ENCODE data around the gene CHRNB1.
A peak's percentile ranks its signal among the peaks of the same experiment; 100 is the strongest.

Gene CHRNB1

GRCh38 chr17:7436556-7437368 is 8.1 kb upstream of the CHRNB1 start:
- H3K9ac ChIP-seq (ENCODE audit: low read length in 5 of 5): peak overlapping the region in 3 of 5 donors; percentile 2 to 35 (median 28)
- no peaks in the 10 kb centered on the region for H3K36me3 ChIP-seq (ENCODE audit: control insufficient read depth in 5 of 5, insufficient read depth in 5 of 5, low read length in 5 of 5)
- peaks cover 0 to 25% (median 14%) of the 10 kb centered on the region in 5 donors for H3K27me3 ChIP-seq (ENCODE audit: control insufficient read depth in 5 of 5, insufficient read depth in 4 of 5, low read length in 5 of 5)
- peak overlapping the region; percentile 38 to 66 (median 39) for H3K4me3 ChIP-seq (ENCODE audit: low read depth in 1 of 5, low read length in 5 of 5)
- no peak overlapping the region for H3K27ac ChIP-seq (ENCODE audit: low read depth, low read length)
- H3K4me1 ChIP-seq (ENCODE audit: control insufficient read depth in 5 of 5, insufficient read depth in 5 of 5, low read length in 5 of 5): peaks cover 0 to 60% (median 54%) of the 10 kb centered on the region in 5 donors
- H3K9me3 ChIP-seq (ENCODE audit: control insufficient read depth in 5 of 5, low read length in 5 of 5): no peaks in the 10 kb centered on the region

GRCh38 chr17:7437369-7437863 is 7.4 kb upstream of the CHRNB1 start:
- Histone ChIP-seq H3K9ac (ENCODE audit: low read length in 5 of 5) (no peak overlapping the region), H3K27me3 (ENCODE audit: control insufficient read depth in 5 of 5, insufficient read depth in 4 of 5, low read length in 5 of 5) (peaks cover 0 to 25% (median 14%) of the 10 kb centered on the region in 5 donors), H3K4me1 (ENCODE audit: control insufficient read depth in 5 of 5, insufficient read depth in 5 of 5, low read length in 5 of 5) (peaks cover 0 to 60% (median 54%) of the 10 kb centered on the region in 5 donors), H3K9me3 (ENCODE audit: control insufficient read depth in 5 of 5, low read length in 5 of 5) (no peaks in the 10 kb centered on the region), H3K36me3 (ENCODE audit: control insufficient read depth in 5 of 5, insufficient read depth in 5 of 5, low read length in 5 of 5) (no peaks in the 10 kb centered on the region), H3K27ac (ENCODE audit: low read depth, low read length) (no peak overlapping the region), H3K4me3 (ENCODE audit: low read depth in 1 of 5, low read length in 5 of 5) (peak overlapping the region; percentile 37 to 66 (median 55))

GRCh38 chr17:7437950-7438614 is 6.8 kb upstream of the CHRNB1 start:
- H3K9me3 ChIP-seq (ENCODE audit: control insufficient read depth in 5 of 5, low read length in 5 of 5): no peaks in the 10 kb centered on the region
- peak overlapping the region; percentile 37 to 66 (median 55) for H3K4me3 ChIP-seq (ENCODE audit: low read depth in 1 of 5, low read length in 5 of 5)
- H3K27ac ChIP-seq (ENCODE audit: low read depth, low read length): no peak overlapping the region
- peak overlapping the region in 2 of 5 donors; percentile 12 to 64 for H3K9ac ChIP-seq (ENCODE audit: low read length in 5 of 5)
- peaks cover 0 to 60% (median 54%) of the 10 kb centered on the region in 5 donors for H3K4me1 ChIP-seq (ENCODE audit: control insufficient read depth in 5 of 5, insufficient read depth in 5 of 5, low read length in 5 of 5)
- H3K27me3 ChIP-seq (ENCODE audit: control insufficient read depth in 5 of 5, insufficient read depth in 4 of 5, low read length in 5 of 5): peaks cover 0 to 25% (median 14%) of the 10 kb centered on the region in 5 donors
- no peaks in the 10 kb centered on the region for H3K36me3 ChIP-seq (ENCODE audit: control insufficient read depth in 5 of 5, insufficient read depth in 5 of 5, low read length in 5 of 5)

- peak overlapping the region in 2 of 5 donors; percentile 12 to 64 for H3K9ac ChIP-seq (ENCODE audit: low read length in 5 of 5)
- peaks cover 0 to 29% (median 14%) of the 10 kb centered on the region in 5 donors for H3K27me3 ChIP-seq (ENCODE audit: control insufficient read depth in 5 of 5, insufficient read depth in 4 of 5, low read length in 5 of 5)
- peak overlapping the region; percentile 36 to 66 (median 51) for H3K4me3 ChIP-seq (ENCODE audit: low read depth in 1 of 5, low read length in 5 of 5)
- no peaks in the 10 kb centered on the region for H3K36me3 ChIP-seq (ENCODE audit: control insufficient read depth in 5 of 5, insufficient read depth in 5 of 5, low read length in 5 of 5)
- H3K4me1 ChIP-seq (ENCODE audit: control insufficient read depth in 5 of 5, insufficient read depth in 5 of 5, low read length in 5 of 5): peaks cover 0 to 60% (median 54%) of the 10 kb centered on the region in 5 donors
- no peak overlapping the region for H3K27ac ChIP-seq (ENCODE audit: low read depth, low read length)
- no peaks in the 10 kb centered on the region for H3K9me3 ChIP-seq (ENCODE audit: control insufficient read depth in 5 of 5, low read length in 5 of 5)
Measured at GRCh38 chr17:7438656-7439460, 6.0 kb upstream of the CHRNB1 start.

GRCh38 chr17:7439462-7440112 is 5.3 kb upstream of the CHRNB1 start, which contains the start of gene FGF11:
FGF11 (plus strand) TSS chr17:7439512; CDS start chr17:7439621, 109 bp downstream.
- H3K4me1 ChIP-seq (ENCODE audit: control insufficient read depth in 5 of 5, insufficient read depth in 5 of 5, low read length in 5 of 5): peaks cover 1 to 61% (median 55%) of the 10 kb centered on the region in 5 donors
- H3K9ac ChIP-seq (ENCODE audit: low read length in 5 of 5): peak within 1 kb of the TSS in 2 of 5 donors; percentile 12 to 64
- H3K9me3 ChIP-seq (ENCODE audit: control insufficient read depth in 5 of 5, low read length in 5 of 5): no peaks in the 10 kb centered on the region
- H3K36me3 ChIP-seq (ENCODE audit: control insufficient read depth in 5 of 5, insufficient read depth in 5 of 5, low read length in 5 of 5): no peaks in the 10 kb centered on the region
- no peak within 1 kb of the TSS for H3K27ac ChIP-seq (ENCODE audit: low read depth, low read length)
- peaks cover 0 to 32% (median 14%) of the 10 kb centered on the region in 5 donors for H3K27me3 ChIP-seq (ENCODE audit: control insufficient read depth in 5 of 5, insufficient read depth in 4 of 5, low read length in 5 of 5)
- H3K4me3 ChIP-seq (ENCODE audit: low read depth in 1 of 5, low read length in 5 of 5): peak within 1 kb of the TSS; percentile 36 to 66 (median 51)

- Histone ChIP-seq H3K4me3 (ENCODE audit: low read depth in 1 of 5, low read length in 5 of 5) (peak overlapping the region; percentile 4 to 59 (median 43)), H3K9ac (ENCODE audit: low read length in 5 of 5) (peak overlapping the region in 1 of 5 donors; percentile 56), H3K9me3 (ENCODE audit: control insufficient read depth in 5 of 5, low read length in 5 of 5) (no peaks in the 10 kb centered on the region), H3K4me1 (ENCODE audit: control insufficient read depth in 5 of 5, insufficient read depth in 5 of 5, low read length in 5 of 5) (peaks cover 1 to 66% (median 59%) of the 10 kb centered on the region in 5 donors), H3K27me3 (ENCODE audit: control insufficient read depth in 5 of 5, insufficient read depth in 4 of 5, low read length in 5 of 5) (peaks cover 0 to 32% (median 14%) of the 10 kb centered on the region in 5 donors), H3K27ac (ENCODE audit: low read depth, low read length) (no peak overlapping the region), H3K36me3 (ENCODE audit: control insufficient read depth in 5 of 5, insufficient read depth in 5 of 5, low read length in 5 of 5) (no peaks in the 10 kb centered on the region)
Measured at GRCh38 chr17:7440113-7440833, 4.6 kb upstream of the CHRNB1 start.

- peaks cover 2 to 36% (median 19%) of the 10 kb centered on the region in 5 donors for H3K27me3 ChIP-seq (ENCODE audit: control insufficient read depth in 5 of 5, insufficient read depth in 4 of 5, low read length in 5 of 5)
- peaks cover 1 to 66% (median 56%) of the 10 kb centered on the region in 5 donors for H3K4me1 ChIP-seq (ENCODE audit: control insufficient read depth in 5 of 5, insufficient read depth in 5 of 5, low read length in 5 of 5)
- no peak overlapping the region for H3K27ac ChIP-seq (ENCODE audit: low read depth, low read length)
- peak overlapping the region in 1 of 5 donors; percentile 56 for H3K9ac ChIP-seq (ENCODE audit: low read length in 5 of 5)
- no peaks in the 10 kb centered on the region for H3K9me3 ChIP-seq (ENCODE audit: control insufficient read depth in 5 of 5, low read length in 5 of 5)
- no peaks in the 10 kb centered on the region for H3K36me3 ChIP-seq (ENCODE audit: control insufficient read depth in 5 of 5, insufficient read depth in 5 of 5, low read length in 5 of 5)
- H3K4me3 ChIP-seq (ENCODE audit: low read depth in 1 of 5, low read length in 5 of 5): peak overlapping the region in 2 of 5 donors; percentile 44 to 59
Measured at GRCh38 chr17:7440834-7441195, 4.0 kb upstream of the CHRNB1 start.

GRCh38 chr17:7441266-7441665 is 3.6 kb upstream of the CHRNB1 start:
- Histone ChIP-seq H3K9me3 (ENCODE audit: control insufficient read depth in 5 of 5, low read length in 5 of 5) (no peaks in the 10 kb centered on the region), H3K4me3 (ENCODE audit: low read depth in 1 of 5, low read length in 5 of 5) (no peak overlapping the region), H3K9ac (ENCODE audit: low read length in 5 of 5) (no peak overlapping the region), H3K27me3 (ENCODE audit: control insufficient read depth in 5 of 5, insufficient read depth in 4 of 5, low read length in 5 of 5) (peaks cover 4 to 40% (median 23%) of the 10 kb centered on the region in 5 donors), H3K27ac (ENCODE audit: low read depth, low read length) (no peak overlapping the region), H3K4me1 (ENCODE audit: control insufficient read depth in 5 of 5, insufficient read depth in 5 of 5, low read length in 5 of 5) (peaks cover 1 to 65% (median 51%) of the 10 kb centered on the region in 5 donors), H3K36me3 (ENCODE audit: control insufficient read depth in 5 of 5, insufficient read depth in 5 of 5, low read length in 5 of 5) (no peaks in the 10 kb centered on the region)

All from subcutaneous abdominal adipose tissue (tissue), 5 donors.